SK-N-SH (cell line): Measurements from ENCODE around the gene MEIS2. TPM values are rescaled to one million over a fixed set of nuclear protein-coding genes. Genes with fewer than 3 reads are reported as not detected.
A peak's percentile ranks its signal among the peaks of the same experiment; 100 is the strongest.

Source experiments
- CTCF ChIA-PET: fragments of 300-600, 350-600 bp; formaldehyde crosslinking; extraction: SDS; loops from one replicate; lab custom pipeline; 2021; lab: Yijun Ruan, JAX
- POLR2A ChIA-PET: fragments of 350-600 bp; sonication (Branson Sonifier 250); formaldehyde crosslinking; extraction: SDS; loops from one replicate; lab custom pipeline; 2020; ENCODE audit warnings: antibody characterized with exemption, inconsistent platforms; lab: Yijun Ruan, JAX
- DNase-seq: peaks from one replicate; pipeline ENCODE4 v3.0.0; 2012
- H2AFZ ChIP-seq: fragments of 200-600 bp; sonication (generic); 2 replicates; pipeline ENCODE4 v1.8.1; 2016; ENCODE audit warnings: antibody characterized with exemption, mild to moderate bottlenecking, low read depth
- H3F3A ChIP-seq: fragments of 200-600 bp; sonication (generic); replicated peaks from 2 replicates; pipeline ENCODE3; 2016; ENCODE audit warnings: antibody characterized with exemption, mild to moderate bottlenecking; ENCODE audit not compliant: insufficient read depth
- H3K27ac ChIP-seq, 2 experiments: fragments of 200-500 bp in 1 of 2; fragments of 200-600 bp in 1 of 2; sonication (Bioruptor generic) in 1 of 2; sonication (generic), shearing (Covaris generic) in 1 of 2; 2 replicates each; pipeline versions ENCODE4 v1.5.1 to v1.6.1; 2014 to 2016; ENCODE audit warnings: low read depth in 2 of 2, inconsistent platforms in 1 of 2, low read length in 1 of 2, mild to moderate bottlenecking in 1 of 2, mixed read lengths in 1 of 2
- H3K27me3 ChIP-seq: fragments of 200-600 bp; sonication (generic), shearing (Covaris generic); 2 replicates; pipeline ENCODE4 v1.6.1; 2016; ENCODE audit warnings: mixed run types; ENCODE audit not compliant: insufficient read depth
- H3K36me3 ChIP-seq, 2 experiments: fragments of 200-500 bp in 1 of 2; fragments of 200-600 bp in 1 of 2; sonication (Bioruptor generic) in 1 of 2; sonication (generic) in 1 of 2; replicated peaks in 1 of 2; 2 replicates each; pipeline versions ENCODE3 to v1.5.1; 2014 to 2016; ENCODE audit warnings: low read length in 1 of 2, mild to moderate bottlenecking in 1 of 2; ENCODE audit not compliant: insufficient read depth in 2 of 2, control insufficient read depth in 1 of 2
- H3K4me1 ChIP-seq, 2 experiments: fragments of 200-500 bp in 1 of 2; fragments of 200-600 bp in 1 of 2; sonication (Bioruptor generic) in 1 of 2; sonication (generic), shearing (Covaris generic) in 1 of 2; 2 replicates each; pipeline versions ENCODE4 v1.5.1 to v1.6.1; 2014 to 2016; ENCODE audit warnings: low read depth in 1 of 2, low read length in 1 of 2, mixed run types in 1 of 2; ENCODE audit not compliant: insufficient read depth in 2 of 2, control insufficient read depth in 1 of 2
- H3K4me2 ChIP-seq: fragments of 200-600 bp; sonication (generic), shearing (Covaris generic); 2 replicates; pipeline ENCODE4 v1.6.1; 2017; ENCODE audit warnings: mixed run types
- H3K4me3 ChIP-seq, 2 experiments: fragments of 200-500 bp in 1 of 2; fragments of 200-600 bp in 1 of 2; sonication (Bioruptor generic) in 1 of 2; sonication (generic), shearing (Covaris generic) in 1 of 2; 2 replicates each; pipeline versions ENCODE4 v1.5.1 to v1.8.1; 2014 to 2016; ENCODE audit warnings: low read depth in 2 of 2, inconsistent platforms in 1 of 2, low read length in 1 of 2, mild to moderate bottlenecking in 1 of 2, mixed read lengths in 1 of 2, moderate library complexity in 1 of 2
- H3K79me2 ChIP-seq: fragments of 200-600 bp; sonication (generic); 2 replicates; pipeline ENCODE4 v1.8.1; 2017; ENCODE audit warnings: mild to moderate bottlenecking; ENCODE audit not compliant: insufficient read depth
- H3K9ac ChIP-seq: fragments of 200-600 bp; sonication (generic); 2 replicates; pipeline ENCODE4 v1.6.1; 2017; ENCODE audit warnings: mixed run types
- H3K9me2 ChIP-seq: fragments of 200-600 bp; sonication (generic); 2 replicates; pipeline ENCODE4 v1.6.1; 2017; ENCODE audit warnings: mixed run types
- H3K9me3 ChIP-seq: fragments of 200-600 bp; sonication (generic); 2 replicates; pipeline ENCODE4 v1.6.1; 2017; ENCODE audit warnings: mixed run types, mild to moderate bottlenecking, moderate library complexity
- H4K20me1 ChIP-seq: fragments of 200-600 bp; sonication (generic); 2 replicates; pipeline ENCODE4 v1.6.1; 2017; ENCODE audit warnings: mild to moderate bottlenecking, mixed run types; ENCODE audit not compliant: insufficient read depth
- CHD2 ChIP-seq: fragments of 150-350 bp; IDR thresholded peaks from 2 replicates; pipeline ENCODE4 v1.6.1; 2018; ENCODE audit warnings: low read length; ENCODE audit not compliant: partially characterized antibody
- ELF1 ChIP-seq: IDR thresholded peaks from 2 replicates; pipeline ENCODE4 v1.4.0; 2012
- EP300 ChIP-seq, 2 experiments: IDR thresholded peaks; 2 replicates each; pipeline versions ENCODE4 v1.4.0 to v1.6.1; 2012; ENCODE audit warnings: borderline replicate concordance in 1 of 2, low read depth in 1 of 2, low read length in 1 of 2
- EZH2phosphoT487 ChIP-seq: fragments of 200-600 bp; sonication (generic); IDR thresholded peaks from 2 replicates; pipeline ENCODE4 v1.6.1; 2017; ENCODE audit warnings: low read depth, mixed run types, mild to moderate bottlenecking, antibody characterized with exemption, moderate library complexity, borderline replicate concordance
- FOSL2 ChIP-seq: IDR thresholded peaks from 2 replicates; pipeline ENCODE4 v1.4.0; 2012; ENCODE audit warnings: low read depth, mild to moderate bottlenecking, moderate library complexity, borderline replicate concordance
- FOXJ3 ChIP-seq: sonication (generic); formaldehyde crosslinking; IDR thresholded peaks from 2 replicates; pipeline ENCODE4 v1.5.1; 2020; ENCODE audit warnings: mild to moderate bottlenecking, missing genetic modification reagents
- FOXM1 ChIP-seq: IDR thresholded peaks from 2 replicates; pipeline ENCODE4 v1.4.0; 2012; ENCODE audit warnings: low read depth, mild to moderate bottlenecking
- GABPA ChIP-seq: IDR thresholded peaks from 2 replicates; pipeline ENCODE4 v1.4.0; 2012; ENCODE audit warnings: low read depth, mild to moderate bottlenecking
- IRF3 ChIP-seq: fragments of 150-350 bp; IDR thresholded peaks from 2 replicates; pipeline ENCODE4 v1.6.1; 2016; ENCODE audit warnings: mild to moderate bottlenecking, low read depth, low read length
- JUND ChIP-seq: IDR thresholded peaks from 2 replicates; pipeline ENCODE4 v1.4.0; 2012
- MAX ChIP-seq: IDR thresholded peaks from 2 replicates; pipeline ENCODE4 v1.4.0; 2012; ENCODE audit warnings: low read depth
- MXI1 ChIP-seq: IDR thresholded peaks from 2 replicates; pipeline ENCODE4 v1.6.1; 2012; ENCODE audit warnings: mild to moderate bottlenecking, low read depth, low read length, improper control_type of control experiment
- NFIC ChIP-seq: IDR thresholded peaks from 2 replicates; pipeline ENCODE4 v1.4.0; 2012; ENCODE audit warnings: borderline replicate concordance
- NRF1 ChIP-seq: IDR thresholded peaks from 2 replicates; pipeline ENCODE4 v1.6.1; 2012; ENCODE audit warnings: low read depth, mild to moderate bottlenecking, low read length
- POLR2AphosphoS5 ChIP-seq: IDR thresholded peaks from 2 replicates; pipeline ENCODE4 v1.6.1; 2012; ENCODE audit warnings: low read depth, low read length
- RAD21 ChIP-seq: IDR thresholded peaks from 2 replicates; pipeline ENCODE4 v1.6.1; 2012; ENCODE audit warnings: mild to moderate bottlenecking, low read length
- RCOR1 ChIP-seq: fragments of 150-350 bp; IDR thresholded peaks from 2 replicates; pipeline ENCODE4 v1.6.1; 2017; ENCODE audit warnings: antibody characterized with exemption, low read length
- RFX5 ChIP-seq: IDR thresholded peaks from 2 replicates; pipeline ENCODE4 v1.6.1; 2012; ENCODE audit warnings: mild to moderate bottlenecking, improper control_type of control experiment, low read length
- RXRA ChIP-seq: IDR thresholded peaks from 2 replicates; pipeline ENCODE4 v1.4.0; 2012; ENCODE audit warnings: low read depth, mild to moderate bottlenecking, borderline replicate concordance
- SIN3A ChIP-seq: IDR thresholded peaks from 2 replicates; pipeline ENCODE4 v1.6.1; 2012; ENCODE audit warnings: low read depth, mild to moderate bottlenecking, low read length, moderate library complexity, borderline replicate concordance
- SMC3 ChIP-seq: IDR thresholded peaks from 2 replicates; pipeline ENCODE4 v1.6.1; 2012; ENCODE audit warnings: low read depth, low read length, improper control_type of control experiment
- TAF1 ChIP-seq: IDR thresholded peaks from 2 replicates; pipeline ENCODE4 v1.6.1; 2012; ENCODE audit warnings: low read depth, mild to moderate bottlenecking, low read length, moderate library complexity, borderline replicate concordance
- TCF12 ChIP-seq: IDR thresholded peaks from 2 replicates; pipeline ENCODE4 v1.4.0; 2012
- TEAD4 ChIP-seq: IDR thresholded peaks from 2 replicates; pipeline ENCODE4 v1.4.0; 2012; ENCODE audit warnings: mild to moderate bottlenecking, borderline replicate concordance; ENCODE audit not compliant: insufficient read depth
- USF2 ChIP-seq: fragments of 150-350 bp; IDR thresholded peaks from 2 replicates; pipeline ENCODE4 v1.6.1; 2017; ENCODE audit warnings: antibody characterized with exemption, low read length, low read depth, borderline replicate concordance
- YY1 ChIP-seq: IDR thresholded peaks from 2 replicates; pipeline ENCODE4 v1.4.0; 2012; ENCODE audit warnings: low read depth, mild to moderate bottlenecking
- polyA plus RNA-seq, 3 experiments: library from polyadenylated mRNA; depleted of rRNA; stranded (reverse); fragments of >200 nt; gene quantifications; 2 replicates each; pipeline ENCODE4 v1.2.3, GENCODE V29; 2012
- TF ChIP-seq, protein P1 (sequence below): IDR thresholded peaks from 2 replicates; pipeline ENCODE4 v1.6.1; 2012; ENCODE audit warnings: mild to moderate bottlenecking, low read depth, low read length, moderate library complexity

MEIS2 gene
- polyA plus RNA-seq, 1 of the 3 experiments (the other 2 are of a cell fraction): 146 TPM

DNA sequence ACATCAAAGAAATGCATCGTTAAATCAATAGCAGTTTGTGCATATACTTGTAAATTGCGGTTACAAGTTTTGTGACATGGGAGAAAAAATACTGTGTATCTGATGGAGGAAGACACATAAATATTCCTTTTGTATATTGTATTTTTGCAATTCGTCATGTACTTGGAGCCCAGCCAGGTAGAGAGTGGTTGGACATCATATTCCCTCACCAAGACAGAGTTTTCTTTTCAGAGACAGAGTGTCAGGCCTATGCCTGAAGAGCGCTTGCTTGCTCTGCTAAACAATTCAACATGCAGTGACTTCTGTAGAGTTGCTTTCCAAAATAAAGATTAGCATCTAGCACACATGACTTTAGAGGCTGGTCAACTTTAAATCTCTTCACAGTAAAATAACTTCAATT lies 24.8 kb upstream of the MEIS2 start (continued):
- peak; percentile 50; the same call in 1 of the 2 replicates for TF ChIP-seq RCOR1
- TF ChIP-seq POLR2AphosphoS5: peak; percentile 75
- TF ChIP-seq RFX5: no peak
- no peak for TF ChIP-seq GABPA

DNA sequence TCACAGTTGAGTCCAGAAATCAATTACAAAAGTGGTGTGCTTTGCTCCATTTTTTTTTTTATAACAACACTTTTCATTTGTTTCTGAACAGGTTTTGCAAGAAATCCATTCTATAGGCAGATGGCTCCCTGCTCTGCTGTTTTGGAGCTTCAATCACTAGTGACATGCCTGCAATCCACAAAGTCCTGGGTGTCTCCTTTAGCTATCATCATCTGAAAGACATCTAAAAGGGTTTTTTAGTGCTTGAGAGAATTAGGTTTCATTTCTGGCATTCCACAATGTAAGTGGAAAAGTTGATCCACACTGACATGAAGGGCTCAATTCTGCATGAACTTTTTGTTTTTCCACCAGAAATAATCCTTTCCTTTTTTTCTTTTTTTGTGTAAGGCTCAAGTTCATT lies 24.0 kb upstream of the MEIS2 start:
- Histone ChIP-seq H3K27me3 (no peaks in the 10 kb centered on the region), H3K79me2 (no peaks in the 10 kb centered on the region), H3K27ac (peak overlapping the region; percentile 57 to 95), H3K4me2 (peak overlapping the region; percentile 50; the same call in 1 of the 2 replicates), H3F3A (peaks cover 20% of the 10 kb centered on the region), H4K20me1 (no peaks in the 10 kb centered on the region), H2AFZ (no peak overlapping the region), H3K9me2 (no peaks in the 10 kb centered on the region), H3K4me1 (peaks cover 17 to 40% of the 10 kb centered on the region in 2 experiments; a peak in 2 of 4 replicates), H3K36me3 (no peaks in the 10 kb centered on the region), H3K9me3 (no peaks in the 10 kb centered on the region; the same call in 1 of the 2 replicates), H3K9ac (no peak overlapping the region), H3K4me3 (peak overlapping the region in 1 of 2 experiments; percentile 6; a peak in 1 of 4 replicates)
- no peak for DNase-seq
- CTCF ChIA-PET: interaction anchor here (1.0 to 4.0 kb wide), 9 partner anchors 10 to 758 kb away, joined by 3 to 31 read pairs (median 4); no protein-coding TSS in a partner anchor
- POLR2A ChIA-PET: interaction anchor here (0.6 to 2.9 kb wide), 4 partner anchors 13 to 1835 kb away, joined by 3 to 20 read pairs (median 4); no protein-coding TSS in a partner anchor
- TF ChIP-seq RCOR1: no peak
- TF ChIP-seq FOSL2: no peak
- no peak for TF ChIP-seq RXRA
- TF ChIP-seq, protein P1, sequence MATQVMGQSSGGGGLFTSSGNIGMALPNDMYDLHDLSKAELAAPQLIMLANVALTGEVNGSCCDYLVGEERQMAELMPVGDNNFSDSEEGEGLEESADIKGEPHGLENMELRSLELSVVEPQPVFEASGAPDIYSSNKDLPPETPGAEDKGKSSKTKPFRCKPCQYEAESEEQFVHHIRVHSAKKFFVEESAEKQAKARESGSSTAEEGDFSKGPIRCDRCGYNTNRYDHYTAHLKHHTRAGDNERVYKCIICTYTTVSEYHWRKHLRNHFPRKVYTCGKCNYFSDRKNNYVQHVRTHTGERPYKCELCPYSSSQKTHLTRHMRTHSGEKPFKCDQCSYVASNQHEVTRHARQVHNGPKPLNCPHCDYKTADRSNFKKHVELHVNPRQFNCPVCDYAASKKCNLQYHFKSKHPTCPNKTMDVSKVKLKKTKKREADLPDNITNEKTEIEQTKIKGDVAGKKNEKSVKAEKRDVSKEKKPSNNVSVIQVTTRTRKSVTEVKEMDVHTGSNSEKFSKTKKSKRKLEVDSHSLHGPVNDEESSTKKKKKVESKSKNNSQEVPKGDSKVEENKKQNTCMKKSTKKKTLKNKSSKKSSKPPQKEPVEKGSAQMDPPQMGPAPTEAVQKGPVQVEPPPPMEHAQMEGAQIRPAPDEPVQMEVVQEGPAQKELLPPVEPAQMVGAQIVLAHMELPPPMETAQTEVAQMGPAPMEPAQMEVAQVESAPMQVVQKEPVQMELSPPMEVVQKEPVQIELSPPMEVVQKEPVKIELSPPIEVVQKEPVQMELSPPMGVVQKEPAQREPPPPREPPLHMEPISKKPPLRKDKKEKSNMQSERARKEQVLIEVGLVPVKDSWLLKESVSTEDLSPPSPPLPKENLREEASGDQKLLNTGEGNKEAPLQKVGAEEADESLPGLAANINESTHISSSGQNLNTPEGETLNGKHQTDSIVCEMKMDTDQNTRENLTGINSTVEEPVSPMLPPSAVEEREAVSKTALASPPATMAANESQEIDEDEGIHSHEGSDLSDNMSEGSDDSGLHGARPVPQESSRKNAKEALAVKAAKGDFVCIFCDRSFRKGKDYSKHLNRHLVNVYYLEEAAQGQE: no peak
- no peak for TF ChIP-seq MXI1
- TF ChIP-seq TCF12: peak; percentile 86
- TF ChIP-seq TAF1: no peak
- no peak for TF ChIP-seq EZH2phosphoT487
- TF ChIP-seq USF2: no peak
- no peak for TF ChIP-seq GABPA
- TF ChIP-seq YY1: no peak
- TF ChIP-seq SIN3A: no peak
- TF ChIP-seq TEAD4: peak; percentile 53; the same call in 1 of the 2 replicates
- TF ChIP-seq IRF3: no peak
- TF ChIP-seq RFX5: no peak
- no peak for TF ChIP-seq RAD21
- no peak for TF ChIP-seq ELF1
- TF ChIP-seq NFIC: peak; percentile 36; the same call in 1 of the 2 replicates
- no peak for TF ChIP-seq NRF1
- no peak for TF ChIP-seq MAX
- TF ChIP-seq JUND: peak; percentile 62
- peak; percentile 62 to 66; a peak in 3 of 4 replicates for TF ChIP-seq EP300 (IDR thresholded peaks at IDR 0.05; ENCODE audit: borderline replicate concordance in 1 of 2, low read depth in 1 of 2, low read length in 1 of 2)
- peak; percentile 24; the same call in 1 of the 2 replicates for TF ChIP-seq POLR2AphosphoS5
- no peak for TF ChIP-seq CHD2
- no peak for TF ChIP-seq FOXM1
- TF ChIP-seq SMC3: no peak
- TF ChIP-seq FOXJ3 (CRISPR knock-in tag): no peak
